Nephron progenitor cell (in vitro differentiated cells): ENCODE results near the gene SLC9A7.

Source experiments
- DNase-seq: peaks from one replicate; pipeline ENCODE4 v3.0.0; 2021
- H3K27ac Mint-ChIP-seq: 2 replicates; pipeline ENCODE4 v1.8.0; 2021; ENCODE audit warnings: mild to moderate bottlenecking, moderate library complexity, mixed read lengths
- H3K27me3 Mint-ChIP-seq: 2 replicates; pipeline ENCODE4 v1.8.0; 2021; ENCODE audit warnings: mild to moderate bottlenecking, low read depth, mixed read lengths; ENCODE audit not compliant: poor library complexity
- H3K36me3 Mint-ChIP-seq: 2 replicates; pipeline ENCODE4 v1.8.0; 2021; ENCODE audit warnings: low read depth, mixed read lengths
- H3K4me1 Mint-ChIP-seq: 2 replicates; pipeline ENCODE4 v1.8.0; 2021; ENCODE audit warnings: mixed read lengths
- H3K4me3 Mint-ChIP-seq: 2 replicates; pipeline ENCODE4 v1.8.0; 2021; ENCODE audit warnings: mild to moderate bottlenecking, moderate library complexity, mixed read lengths
- H3K9me3 Mint-ChIP-seq: 2 replicates; pipeline ENCODE4 v1.8.0; 2021; ENCODE audit warnings: mild to moderate bottlenecking, moderate library complexity, mixed read lengths
- TF ChIP-seq, protein P1 (sequence below): fragments of 200-600 bp; sonication (generic); IDR thresholded peaks from 2 replicates; pipeline ENCODE4 v1.5.0; 2021; ENCODE audit warnings: antibody characterized with exemption

SLC9A7 gene

DNA sequence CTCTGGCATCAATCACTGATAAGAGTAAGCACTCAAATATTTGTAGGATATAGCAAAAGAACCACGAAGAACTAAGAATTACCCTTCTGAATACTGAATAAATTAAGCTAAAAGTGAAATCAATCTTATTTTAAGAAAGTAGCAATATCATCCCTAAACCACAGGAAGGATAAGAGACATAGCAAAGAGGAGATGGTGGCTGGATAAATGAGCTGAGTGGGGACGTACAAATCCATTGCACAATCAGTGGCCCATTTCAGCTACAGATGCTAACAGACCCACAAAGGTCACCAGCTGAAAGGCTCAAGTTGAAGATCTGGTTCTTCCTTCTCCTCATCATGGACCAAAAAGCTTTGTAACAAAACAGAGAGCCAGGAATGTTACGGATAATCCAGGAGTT, 77.1 kb downstream of the SLC9A7 start:
- Mint-ChIP-seq H3K4me1 (no peaks in the 10 kb centered on the region), H3K36me3 (no peaks in the 10 kb centered on the region), H3K4me3 (no peak overlapping the region), H3K27me3 (no peaks in the 10 kb centered on the region), H3K27ac (no peak overlapping the region), H3K9me3 (peaks cover 32% of the 10 kb centered on the region)
- no peak for DNase-seq
- TF ChIP-seq, protein P1, sequence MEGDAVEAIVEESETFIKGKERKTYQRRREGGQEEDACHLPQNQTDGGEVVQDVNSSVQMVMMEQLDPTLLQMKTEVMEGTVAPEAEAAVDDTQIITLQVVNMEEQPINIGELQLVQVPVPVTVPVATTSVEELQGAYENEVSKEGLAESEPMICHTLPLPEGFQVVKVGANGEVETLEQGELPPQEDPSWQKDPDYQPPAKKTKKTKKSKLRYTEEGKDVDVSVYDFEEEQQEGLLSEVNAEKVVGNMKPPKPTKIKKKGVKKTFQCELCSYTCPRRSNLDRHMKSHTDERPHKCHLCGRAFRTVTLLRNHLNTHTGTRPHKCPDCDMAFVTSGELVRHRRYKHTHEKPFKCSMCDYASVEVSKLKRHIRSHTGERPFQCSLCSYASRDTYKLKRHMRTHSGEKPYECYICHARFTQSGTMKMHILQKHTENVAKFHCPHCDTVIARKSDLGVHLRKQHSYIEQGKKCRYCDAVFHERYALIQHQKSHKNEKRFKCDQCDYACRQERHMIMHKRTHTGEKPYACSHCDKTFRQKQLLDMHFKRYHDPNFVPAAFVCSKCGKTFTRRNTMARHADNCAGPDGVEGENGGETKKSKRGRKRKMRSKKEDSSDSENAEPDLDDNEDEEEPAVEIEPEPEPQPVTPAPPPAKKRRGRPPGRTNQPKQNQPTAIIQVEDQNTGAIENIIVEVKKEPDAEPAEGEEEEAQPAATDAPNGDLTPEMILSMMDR, result no peak

DNA sequence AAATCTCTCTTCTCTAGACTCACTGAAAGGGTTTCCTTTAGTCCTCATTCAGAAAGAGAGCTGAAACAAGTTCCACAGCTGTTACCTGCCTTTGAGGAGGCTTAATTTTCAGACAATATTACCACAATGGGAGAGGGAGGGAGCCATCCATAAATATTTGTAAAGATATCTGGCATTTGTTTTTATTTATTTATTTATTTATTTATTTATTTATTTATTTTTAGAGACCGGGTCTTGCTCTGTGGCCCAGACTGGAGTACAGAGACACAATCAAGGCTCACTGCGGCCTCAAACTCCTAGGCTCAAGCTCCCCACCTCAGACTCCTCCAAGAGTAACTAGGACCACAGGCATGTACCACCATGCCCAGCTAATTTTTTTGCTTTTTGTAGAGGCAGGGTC, 80.7 kb downstream of the SLC9A7 start:
- H3K9me3 Mint-ChIP-seq, result peaks cover 28% of the 10 kb centered on the region
- no peaks in the 10 kb centered on the region for H3K36me3 Mint-ChIP-seq
- H3K27ac Mint-ChIP-seq, result no peak overlapping the region
- H3K27me3 Mint-ChIP-seq, result peaks cover under 1% of the 10 kb centered on the region
- TF ChIP-seq, protein P1, result no peak
- no peaks in the 10 kb centered on the region for H3K4me1 Mint-ChIP-seq
- no peak overlapping the region for H3K4me3 Mint-ChIP-seq
- DNase-seq, result no peak

DNA sequence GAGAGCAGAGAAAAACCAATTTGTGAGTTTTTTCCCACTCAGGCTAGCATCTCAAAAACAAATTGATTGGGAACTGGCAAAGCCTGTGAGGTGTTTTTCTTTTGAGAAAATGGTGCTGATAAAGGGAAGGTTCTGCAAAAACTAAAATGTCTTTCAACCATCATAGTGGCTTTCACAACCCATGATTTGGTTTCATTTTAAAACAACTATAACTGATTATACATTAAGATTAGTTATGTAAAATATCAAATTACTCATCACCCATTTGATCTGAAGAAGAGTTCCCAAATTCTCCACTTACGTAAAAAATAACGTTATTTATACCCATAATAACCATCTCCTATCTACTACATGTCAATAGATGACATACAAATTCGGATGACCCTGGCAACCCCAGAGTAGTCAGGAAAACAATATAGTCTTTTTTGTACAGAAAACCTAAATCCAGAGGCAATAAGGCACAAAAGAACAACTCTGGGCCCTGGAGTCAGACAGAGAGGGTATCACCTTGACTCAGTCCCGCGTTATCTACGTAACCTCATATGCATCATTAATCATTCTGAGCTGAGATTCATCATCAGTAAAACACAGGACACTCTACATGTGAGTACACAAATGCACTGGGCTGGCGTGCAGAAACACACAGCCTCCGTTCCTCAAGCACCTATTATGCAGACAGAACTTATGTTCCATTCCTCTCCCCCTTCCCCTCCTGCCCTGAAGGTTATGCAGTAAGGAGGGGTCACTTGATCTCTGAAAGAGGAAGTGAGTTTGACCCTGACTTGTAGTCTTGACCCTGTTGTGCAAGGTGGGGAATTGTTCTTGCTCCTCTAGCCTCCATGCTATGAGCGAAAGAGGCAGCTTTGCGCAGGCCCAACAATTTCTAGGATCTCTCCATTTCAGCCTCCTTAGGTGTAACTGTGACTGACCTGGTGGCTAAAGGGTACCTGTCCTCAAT, 82.2 kb downstream of the SLC9A7 start:
- TF ChIP-seq, protein P1, result no peak
- no peak for DNase-seq
- H3K9me3 Mint-ChIP-seq, result peaks cover 23% of the 10 kb centered on the region
- H3K4me1 Mint-ChIP-seq, result no peaks in the 10 kb centered on the region
- H3K36me3 Mint-ChIP-seq, result no peaks in the 10 kb centered on the region
- no peak overlapping the region for H3K27ac Mint-ChIP-seq
- no peak overlapping the region for H3K4me3 Mint-ChIP-seq
- H3K27me3 Mint-ChIP-seq, result peaks cover 2% of the 10 kb centered on the region

DNA sequence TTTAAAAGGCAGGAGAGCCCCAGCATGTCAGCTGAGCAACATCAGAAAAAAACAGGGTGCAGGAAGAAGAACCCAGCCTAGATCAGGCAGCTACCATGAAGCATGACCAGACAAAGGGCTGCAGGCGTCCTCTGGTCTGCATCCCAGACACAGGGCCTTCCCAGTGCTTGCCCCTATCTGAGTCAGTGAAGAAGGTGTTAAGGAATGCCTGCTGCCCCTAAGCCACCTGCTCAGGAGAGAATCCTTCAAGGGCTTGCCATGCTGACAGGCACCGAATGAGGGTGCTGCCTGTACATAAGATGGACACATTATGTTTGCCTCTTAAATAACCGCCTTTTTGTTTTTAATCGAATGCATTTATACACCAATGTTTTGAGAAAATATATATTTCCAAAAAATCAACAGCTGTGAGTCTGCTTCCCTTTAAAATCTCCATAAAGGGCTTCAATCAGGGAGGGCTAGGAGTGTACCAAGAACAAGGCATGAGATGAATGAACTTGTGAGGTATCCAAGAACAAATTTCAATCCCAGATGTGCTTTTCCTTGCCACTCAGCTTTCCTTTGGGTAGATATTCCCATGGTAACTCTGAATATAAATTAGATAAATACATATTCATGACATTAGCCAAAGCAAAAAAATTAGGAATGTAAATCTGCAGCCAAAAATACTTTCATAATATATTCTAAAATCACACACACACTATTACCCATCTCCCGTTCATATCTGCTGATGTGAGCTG, 85.1 kb downstream of the SLC9A7 start:
- H3K4me1 Mint-ChIP-seq, result no peaks in the 10 kb centered on the region
- H3K27me3 Mint-ChIP-seq, result peaks cover 2% of the 10 kb centered on the region
- no peak for DNase-seq
- H3K36me3 Mint-ChIP-seq, result no peaks in the 10 kb centered on the region
- TF ChIP-seq, protein P1, result no peak
- no peak overlapping the region for H3K4me3 Mint-ChIP-seq
- H3K27ac Mint-ChIP-seq, result no peak overlapping the region
- H3K9me3 Mint-ChIP-seq, result peaks cover 16% of the 10 kb centered on the region

DNA sequence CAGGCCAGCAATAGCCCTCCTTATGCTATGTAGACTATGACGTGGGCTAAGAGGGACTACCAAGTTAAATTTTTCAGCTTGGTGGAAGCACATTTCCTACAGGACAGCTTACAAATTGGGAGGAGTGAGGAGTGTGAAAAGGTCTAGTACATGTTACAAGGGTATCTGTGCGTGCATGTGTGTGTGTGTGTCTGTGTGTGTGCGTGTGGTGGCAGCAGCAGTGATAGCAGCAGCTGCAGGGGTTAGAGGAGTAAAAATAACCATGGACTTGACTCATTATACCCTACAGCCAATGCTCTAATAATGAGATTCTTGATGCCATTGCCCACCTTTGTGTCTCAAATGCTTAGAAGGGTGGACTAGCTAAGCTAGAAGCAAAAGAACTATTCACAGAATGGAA, 88.6 kb downstream of the SLC9A7 start:
- Mint-ChIP-seq H3K4me3 (no peak overlapping the region), H3K36me3 (no peaks in the 10 kb centered on the region), H3K27ac (no peak overlapping the region), H3K27me3 (peaks cover 9% of the 10 kb centered on the region), H3K9me3 (peaks cover 26% of the 10 kb centered on the region), H3K4me1 (no peaks in the 10 kb centered on the region)
- DNase-seq, result no peak
- TF ChIP-seq, protein P1, result no peak
